Measurements from ENCODE around the gene MESP2. TPM values are rescaled to one million over a fixed set of nuclear protein-coding genes. Genes with fewer than 3 reads are reported as not detected.
A peak's percentile ranks its signal among the peaks of the same experiment; 100 is the strongest.

Gene MESP2
- total RNA-seq, 2 donors from 2014 or later, result not detected

DNA sequence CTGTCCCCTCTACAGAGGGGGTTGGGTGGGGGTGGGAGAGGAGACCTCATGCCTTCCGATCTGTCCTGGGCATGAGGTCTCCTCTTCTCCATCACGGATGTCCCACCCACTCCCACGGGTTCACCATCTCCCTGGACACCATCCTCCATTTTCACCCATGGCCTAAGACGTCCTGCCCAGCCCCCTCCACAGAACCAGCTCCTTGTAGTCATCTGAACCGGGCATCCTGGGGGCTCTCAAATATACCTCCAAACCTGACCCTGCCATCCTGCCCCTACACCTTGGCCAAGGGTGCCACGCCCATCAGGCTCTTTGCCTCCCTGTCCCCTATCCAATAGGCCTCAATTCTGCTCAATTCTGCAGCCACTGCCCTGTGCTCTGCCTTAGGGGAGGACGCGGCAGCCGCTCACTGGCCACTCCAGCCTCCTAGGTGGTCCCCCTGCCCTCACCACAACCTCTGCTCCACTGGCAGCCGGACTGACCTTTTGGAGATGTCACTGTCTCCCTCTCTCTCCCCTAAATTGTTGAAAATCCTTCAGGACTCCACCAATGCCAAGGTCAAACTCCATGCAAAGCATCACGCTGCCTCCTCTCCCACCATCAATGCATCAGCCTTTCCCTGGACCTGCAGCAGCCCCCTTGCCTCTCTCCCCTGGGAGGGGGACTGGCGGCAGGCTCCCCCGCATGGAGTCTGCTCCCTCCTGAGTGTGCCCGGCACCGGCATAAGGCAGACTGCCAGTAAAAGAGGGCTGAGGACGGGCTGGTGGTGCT, 47.9 kb downstream of the MESP2 start:
- ATAC-seq (replicated peaks in 1 of 2) (no peak), DNase-seq (no peak)
- Mint-ChIP-seq H3K27me3 (ENCODE audit: low read depth) (peaks cover 15% of the 10 kb centered on the region), H3K9me3 (no peaks in the 10 kb centered on the region), H3K4me3 (no peak overlapping the region), H3K4me1 (ENCODE audit: low read depth) (no peaks in the 10 kb centered on the region), H3K27ac (no peak overlapping the region), H3K36me3 (ENCODE audit: insufficient read depth in 2 of 2) (no peaks in the 10 kb centered on the region)

GRCh38 chr15:89824607-89824867, 48.4 kb downstream of the MESP2 start:
- Mint-ChIP-seq H3K4me1 (ENCODE audit: low read depth) (no peaks in the 10 kb centered on the region), H3K27ac (no peak overlapping the region), H3K9me3 (no peaks in the 10 kb centered on the region), H3K27me3 (ENCODE audit: low read depth) (peaks cover 15% of the 10 kb centered on the region), H3K36me3 (ENCODE audit: insufficient read depth in 2 of 2) (no peaks in the 10 kb centered on the region), H3K4me3 (no peak overlapping the region)
- no peak for DNase-seq
- ATAC-seq (replicated peaks in 1 of 2), result no peak

- no peaks in the 10 kb centered on the region for H3K36me3 Mint-ChIP-seq (ENCODE audit: insufficient read depth in 2 of 2)
- peaks cover 14% of the 10 kb centered on the region for H3K27me3 Mint-ChIP-seq (ENCODE audit: low read depth)
- DNase-seq, result no peak
- H3K9me3 Mint-ChIP-seq, result no peaks in the 10 kb centered on the region
- H3K4me3 Mint-ChIP-seq, result no peak overlapping the region
- H3K4me1 Mint-ChIP-seq (ENCODE audit: low read depth), result no peaks in the 10 kb centered on the region
- H3K27ac Mint-ChIP-seq, result no peak overlapping the region
- no peak for ATAC-seq (replicated peaks in 1 of 2)
Observed at GRCh38 chr15:89825271-89825940, 49.3 kb downstream of the MESP2 start.

DNA sequence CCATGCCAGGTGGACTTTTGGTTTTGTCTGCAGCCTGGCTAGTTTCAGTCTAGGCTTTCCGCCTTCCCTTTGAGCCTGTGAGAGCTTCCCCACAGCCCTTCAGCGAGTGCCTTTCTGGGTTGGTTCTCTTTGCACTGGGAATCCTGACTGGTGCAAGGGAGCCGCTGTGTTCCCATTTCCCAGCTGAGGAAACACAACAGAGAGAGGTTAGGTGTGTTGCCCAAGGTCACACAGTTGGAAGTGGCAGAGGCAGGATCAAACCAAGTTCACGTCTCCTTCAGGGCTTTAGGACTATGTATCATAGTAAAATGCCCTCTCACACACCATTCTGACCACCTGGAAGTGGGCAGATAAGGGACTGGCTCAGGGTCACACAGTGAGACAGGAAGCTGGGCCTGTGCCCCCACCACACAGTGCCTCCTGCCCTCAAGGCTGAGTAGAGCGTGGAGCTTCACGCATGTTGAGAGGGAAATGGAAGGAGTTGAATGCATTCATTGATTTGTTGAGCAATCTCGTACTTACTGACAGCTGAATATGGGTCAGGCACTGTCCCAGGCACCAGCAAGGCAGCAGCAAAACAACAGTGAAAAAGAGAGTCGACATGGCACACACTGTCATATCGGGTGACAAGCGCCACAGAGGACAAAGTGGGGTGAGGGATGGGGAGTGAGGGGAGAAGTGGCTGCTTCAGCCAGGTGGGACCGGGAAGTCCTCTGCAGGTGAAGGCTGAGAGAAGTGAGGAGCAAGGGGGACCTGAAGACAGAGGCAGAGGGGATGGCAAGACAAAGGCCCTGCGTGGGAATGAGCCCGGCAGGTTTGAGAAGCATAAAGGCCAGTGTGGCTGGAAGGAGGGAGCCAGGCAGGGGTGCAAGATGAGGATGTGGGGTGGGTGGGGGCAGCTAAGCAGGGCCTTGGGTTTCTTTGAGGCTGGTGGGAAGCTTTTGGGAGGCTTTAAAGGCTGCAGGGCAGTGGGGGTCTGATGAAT, 50.8 kb downstream of the MESP2 start:
- H3K9me3 Mint-ChIP-seq, result no peaks in the 10 kb centered on the region

GRCh38 chr15:89827829-89828228, 51.7 kb downstream of the MESP2 start:
- Mint-ChIP-seq H3K27ac (no peak overlapping the region), H3K36me3 (ENCODE audit: insufficient read depth in 2 of 2) (no peaks in the 10 kb centered on the region), H3K9me3 (no peaks in the 10 kb centered on the region), H3K4me1 (ENCODE audit: low read depth) (no peaks in the 10 kb centered on the region), H3K4me3 (no peak overlapping the region), H3K27me3 (ENCODE audit: low read depth) (no peaks in the 10 kb centered on the region)
- ATAC-seq (replicated peaks in 1 of 2) (peak in 1 of 2 donors; percentile 3), DNase-seq (no peak)

More for the DNA sequence above, 50.8 kb downstream of the MESP2 start:
- Mint-ChIP-seq H3K27ac (no peak overlapping the region), H3K4me1 (ENCODE audit: low read depth) (no peaks in the 10 kb centered on the region), H3K36me3 (ENCODE audit: insufficient read depth in 2 of 2) (no peaks in the 10 kb centered on the region), H3K4me3 (no peak overlapping the region), H3K27me3 (ENCODE audit: low read depth) (peaks cover 7% of the 10 kb centered on the region)
- ATAC-seq (replicated peaks in 1 of 2) (no peak), DNase-seq (no peak)

Other genes starting within 250 kb of the MESP2 start
- gene TICRR, start 200.9 kb upstream of the MESP2 start, total RNA-seq, result 10 to 100 TPM; 18.5 to 23.4 TPM
- gene KIF7, start 120.9 kb upstream of the MESP2 start, total RNA-seq, result 1 to 10 TPM; 1.4 to 1.8 TPM
- gene PLIN1, start 97.0 kb upstream of the MESP2 start, total RNA-seq, result 1 to 10 TPM in 1 of 2 donors, under 1 TPM in 1; 0.88 to 1.3 TPM
- gene PEX11A, start 85.6 kb upstream of the MESP2 start, total RNA-seq, result 1 to 10 TPM; 4.0 to 7.3 TPM
- under 1 TPM in 1 of 2 donors, not detected in 1; 0.19 TPM for gene WDR93, start 85.5 kb upstream of the MESP2 start, total RNA-seq
- 1 to 10 TPM; 2.4 to 4.5 TPM for gene MESP1, start 25.1 kb upstream of the MESP2 start, total RNA-seq
- under 1 TPM; 0.28 to 0.43 TPM for gene ANPEP, start 38.5 kb downstream of the MESP2 start, total RNA-seq
- 10 to 100 TPM; 28.5 to 40.2 TPM for gene AP3S2, start 117.7 kb downstream of the MESP2 start, total RNA-seq
- gene ARPIN, start 136.6 kb downstream of the MESP2 start, total RNA-seq, result not detected
- 10 to 100 TPM; 26.6 to 32.3 TPM for gene ZNF710, start 225.0 kb downstream of the MESP2 start, total RNA-seq